Activated naive CD4-positive, alpha-beta T cell (primary cell): ENCODE data around the gene DUS1L.

ENCODE experiments used
- DNase-seq, 4 experiments: peaks; one replicate each; lab custom pipeline; 2025; lab: John Stamatoyannopoulos, UW

The DUS1L gene

GRCh38 chr17:82012640-82013295 lies 52.8 kb downstream of the DUS1L start:
- no peak for DNase-seq

- no peak for DNase-seq
These were observed 53.4 kb downstream of the DUS1L start for GRCh38 chr17:82012261-82012639.

GRCh38 chr17:82011617-82012187 lies 53.9 kb downstream of the DUS1L start:
- no peak for DNase-seq

GRCh38 chr17:82010575-82011525 lies 54.8 kb downstream of the DUS1L start:
- DNase-seq: no peak

GRCh38 chr17:82009413-82009812 lies 56.2 kb downstream of the DUS1L start:
- DNase-seq: no peak

GRCh38 chr17:82008941-82009405 lies 56.6 kb downstream of the DUS1L start:
- DNase-seq: no peak

- DNase-seq: no peak
These were observed 57.2 kb downstream of the DUS1L start for GRCh38 chr17:82008258-82008940.
